Activated T-cell treated with anti-CD3 and anti-CD28 coated beads for 24 hours (primary cell): ENCODE data around the gene SCAMP2.
"Not testable (repeated sequence)": the region's sequence is repeated elsewhere in the genome, so short reads cannot be mapped to it uniquely, and the experiment has no call there.

Experiments used
- DNase-seq: peaks from one replicate; pipeline ENCODE4 v3.0.0-alpha.2; 2020; ENCODE audit warnings: low read depth

The SCAMP2 gene

DNA sequence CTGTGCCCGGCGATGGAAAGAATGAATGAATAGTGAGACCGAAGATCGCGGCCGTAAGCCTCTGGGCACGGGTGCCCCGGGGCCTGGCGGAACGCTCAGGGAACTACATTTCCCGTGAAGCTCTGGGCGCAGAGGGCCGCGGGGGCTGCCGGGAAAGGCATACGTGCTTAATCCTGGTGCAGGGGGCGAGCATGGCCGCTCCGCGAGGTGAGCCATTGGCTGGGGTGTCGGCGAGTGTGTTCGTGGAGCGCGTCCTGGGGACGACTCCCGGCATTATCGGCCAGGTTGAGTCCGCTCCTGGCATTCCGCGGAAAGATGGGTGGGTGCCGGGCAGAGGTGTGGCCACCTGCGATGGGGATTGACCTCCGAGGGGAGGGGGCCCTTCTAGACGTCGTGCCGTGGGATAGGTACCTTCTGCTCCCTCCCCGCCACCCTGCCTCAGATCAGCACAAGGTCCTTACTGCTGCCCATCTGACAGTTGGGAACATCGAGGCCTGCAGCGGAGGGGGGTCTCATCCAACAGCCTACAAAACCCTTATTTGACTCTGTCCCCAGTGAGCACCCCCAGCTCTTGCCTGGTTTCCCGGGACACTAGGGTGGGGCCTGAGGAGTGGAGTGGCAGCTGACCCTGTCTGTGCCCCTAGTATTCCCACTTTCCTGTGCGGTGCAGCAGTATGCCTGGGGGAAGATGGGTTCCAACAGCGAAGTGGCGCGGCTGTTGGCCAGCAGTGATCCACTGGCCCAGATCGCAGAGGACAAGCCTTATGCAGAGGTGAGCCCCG is 16.9 kb upstream of the SCAMP2 start, which contains the start of gene MPI:
MPI (plus strand) TSS at position 160 of the 782 bp plus-strand sequence; CDS start at position 192, 32 bp downstream.
- peak; percentile 84 for DNase-seq

DNA sequence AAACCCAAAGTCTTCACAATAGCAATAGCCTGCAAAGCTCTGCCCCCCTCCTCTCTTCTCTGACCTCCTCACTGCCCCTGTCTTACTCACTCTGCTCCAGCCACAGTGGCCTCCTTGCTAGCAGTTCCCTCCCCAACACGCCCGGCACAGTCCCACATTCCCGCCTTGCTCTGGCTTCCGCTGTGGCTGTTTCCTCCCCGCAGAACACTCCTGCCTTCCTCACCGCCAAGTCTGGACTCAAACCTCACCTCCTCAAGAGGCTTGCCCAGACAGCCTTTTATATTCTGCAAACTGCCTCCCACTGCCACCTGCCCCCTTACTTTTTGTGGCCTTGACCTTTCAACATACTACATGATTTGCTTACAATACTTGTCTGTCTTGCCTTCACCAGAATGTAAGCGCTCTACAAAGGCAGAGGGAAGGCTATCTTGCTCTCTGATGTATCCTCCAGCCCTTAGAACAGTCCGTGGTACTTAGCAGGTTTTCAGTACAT is 16.3 kb upstream of the SCAMP2 start:
- no peak for DNase-seq

DNA sequence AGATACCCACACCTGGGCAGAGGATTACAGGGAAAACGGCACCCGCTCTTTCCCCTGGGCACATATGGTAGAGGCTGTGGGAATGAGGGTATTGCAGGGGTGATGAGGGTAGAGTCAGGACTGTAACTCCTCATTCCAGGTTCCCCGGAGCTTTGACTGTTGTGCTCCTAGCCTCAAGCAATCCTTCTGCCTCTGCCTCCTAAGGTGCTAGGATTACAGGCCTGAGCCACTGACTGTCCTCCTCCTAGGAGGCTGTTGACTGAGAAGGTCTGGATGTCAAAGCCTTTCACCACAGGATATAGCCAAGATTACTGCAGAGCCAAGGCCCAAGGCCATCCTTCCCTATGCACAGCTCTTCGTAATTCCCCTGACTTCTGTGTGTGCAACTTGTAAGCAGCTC is 15.6 kb upstream of the SCAMP2 start:
- no peak for DNase-seq

DNA sequence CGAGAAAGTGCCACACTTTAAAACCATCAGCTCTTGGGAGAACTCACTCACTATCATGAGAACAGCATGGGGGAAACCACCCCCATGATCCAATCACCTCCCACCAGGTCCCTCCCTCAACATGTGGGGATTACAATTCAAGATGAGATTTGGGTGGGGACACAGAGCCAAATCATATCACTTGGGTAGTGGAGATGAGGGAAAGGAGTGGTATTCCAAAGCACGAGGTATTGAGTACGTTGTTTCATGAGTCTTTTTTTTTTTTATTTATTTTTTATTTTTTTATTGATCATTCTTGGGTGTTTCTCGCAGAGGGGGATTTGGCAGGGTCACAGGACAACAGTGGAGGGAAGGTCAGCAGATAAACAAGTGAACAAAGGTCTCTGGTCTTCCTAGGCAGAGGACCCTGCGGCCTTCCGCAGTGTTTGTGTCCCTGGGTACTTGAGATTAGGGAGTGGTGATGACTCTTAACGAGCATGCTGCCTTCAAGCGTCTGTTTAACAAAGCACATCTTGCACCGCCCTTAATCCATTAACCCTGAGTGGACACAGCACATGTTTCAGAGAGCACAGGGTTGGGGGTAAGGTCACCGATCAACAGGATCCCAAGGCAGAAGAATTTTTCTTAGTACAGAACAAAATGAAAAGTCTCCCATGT is 14.5 kb upstream of the SCAMP2 start:
- DNase-seq = not testable (repeated sequence)

DNA sequence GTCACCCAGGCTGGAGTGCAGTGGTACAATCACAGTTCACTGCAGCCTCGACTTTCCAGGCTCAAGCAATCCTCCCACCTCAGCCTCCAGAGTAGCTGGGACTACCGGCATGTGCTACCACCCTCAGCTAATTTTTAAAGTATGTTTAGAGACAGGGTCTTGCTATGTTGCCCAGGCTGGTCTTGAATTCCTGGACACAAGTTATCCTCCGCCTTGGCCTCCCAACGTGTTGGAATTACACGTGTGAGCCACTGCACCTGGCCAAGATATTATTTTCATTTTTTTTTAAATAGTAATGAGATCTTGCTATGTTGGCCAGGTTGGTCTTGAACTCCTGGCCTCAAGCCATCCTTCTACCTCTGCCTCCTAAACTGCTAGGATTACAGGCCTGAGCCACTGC is 12.3 kb upstream of the SCAMP2 start:
- DNase-seq = no peak

DNA sequence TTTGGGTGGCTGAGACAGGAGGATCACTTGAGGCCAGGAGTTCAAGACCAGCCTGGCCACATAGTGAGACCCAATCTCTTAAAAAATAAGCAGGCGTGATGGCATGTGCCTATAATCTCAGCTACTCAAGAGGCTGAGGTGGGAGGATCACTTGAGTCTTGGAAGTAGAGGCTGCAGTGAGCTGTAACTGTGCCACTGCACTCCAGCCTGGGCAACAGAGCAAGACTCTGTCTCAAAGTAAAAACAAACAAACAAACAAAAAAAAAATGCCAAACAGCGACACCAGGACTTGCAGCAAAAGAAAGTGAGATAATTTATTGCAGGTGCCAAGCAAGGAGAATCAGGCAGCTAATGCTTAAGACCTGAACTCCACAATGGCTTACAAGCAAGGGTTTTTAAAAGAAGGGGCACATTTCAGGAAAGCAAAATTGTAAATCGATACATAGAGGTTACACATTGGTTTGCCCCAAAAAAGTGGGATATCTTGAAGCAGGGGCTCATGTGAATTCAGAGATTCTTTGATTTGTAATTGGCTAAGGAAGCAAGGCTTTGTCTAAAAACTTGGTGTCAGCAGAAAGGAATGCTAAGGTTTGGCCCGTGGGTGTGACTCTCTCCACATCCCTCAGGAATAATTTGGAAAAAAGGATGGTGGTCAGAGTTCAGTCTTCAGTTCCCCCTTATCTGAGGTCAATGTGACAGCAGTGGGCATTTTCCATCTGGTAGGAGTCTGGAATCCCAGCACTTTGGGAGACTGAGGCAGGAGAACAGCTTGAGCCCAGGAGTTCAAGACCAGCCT is 11.5 kb upstream of the SCAMP2 start:
- no peak for DNase-seq

DNA sequence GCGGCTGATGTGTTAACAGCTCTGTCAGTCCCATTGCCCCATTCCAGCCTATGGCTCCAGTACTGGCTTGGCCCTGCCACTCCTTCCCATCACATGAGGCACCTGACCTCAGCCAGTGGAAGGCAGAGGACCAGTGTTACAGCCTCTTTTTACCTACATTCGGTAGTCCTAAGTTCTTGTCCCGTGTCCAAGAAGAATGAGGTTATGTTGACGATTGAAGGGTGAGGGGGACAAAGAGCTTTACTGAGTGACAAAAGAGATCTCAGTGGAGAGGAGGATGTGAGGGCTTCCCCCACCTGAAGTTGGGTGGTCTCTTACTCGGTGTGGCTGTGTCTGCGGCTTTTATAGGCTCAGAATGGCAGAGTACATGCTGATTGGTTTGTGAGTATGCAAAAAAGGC is 9.4 kb upstream of the SCAMP2 start:
- no peak for DNase-seq

DNA sequence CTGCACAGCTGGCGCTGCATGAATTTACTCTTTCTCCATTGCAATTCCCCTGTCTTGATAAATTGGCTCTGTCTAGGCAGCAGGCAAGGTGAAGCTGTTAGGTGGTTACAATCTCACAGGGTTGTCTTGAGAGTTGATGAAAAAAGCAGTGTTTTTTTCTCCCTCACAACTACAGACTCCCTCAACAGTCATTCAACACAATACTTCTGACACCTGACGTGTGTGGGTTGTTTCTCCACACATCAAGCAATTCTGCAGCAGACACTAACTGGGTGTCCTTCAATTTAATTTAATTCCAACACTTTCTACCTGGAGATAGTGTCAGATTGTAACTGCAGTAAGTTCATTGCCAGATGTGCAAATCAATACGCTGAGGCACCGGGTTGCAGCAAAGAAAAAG is 5.1 kb upstream of the SCAMP2 start:
- DNase-seq = no peak

DNA sequence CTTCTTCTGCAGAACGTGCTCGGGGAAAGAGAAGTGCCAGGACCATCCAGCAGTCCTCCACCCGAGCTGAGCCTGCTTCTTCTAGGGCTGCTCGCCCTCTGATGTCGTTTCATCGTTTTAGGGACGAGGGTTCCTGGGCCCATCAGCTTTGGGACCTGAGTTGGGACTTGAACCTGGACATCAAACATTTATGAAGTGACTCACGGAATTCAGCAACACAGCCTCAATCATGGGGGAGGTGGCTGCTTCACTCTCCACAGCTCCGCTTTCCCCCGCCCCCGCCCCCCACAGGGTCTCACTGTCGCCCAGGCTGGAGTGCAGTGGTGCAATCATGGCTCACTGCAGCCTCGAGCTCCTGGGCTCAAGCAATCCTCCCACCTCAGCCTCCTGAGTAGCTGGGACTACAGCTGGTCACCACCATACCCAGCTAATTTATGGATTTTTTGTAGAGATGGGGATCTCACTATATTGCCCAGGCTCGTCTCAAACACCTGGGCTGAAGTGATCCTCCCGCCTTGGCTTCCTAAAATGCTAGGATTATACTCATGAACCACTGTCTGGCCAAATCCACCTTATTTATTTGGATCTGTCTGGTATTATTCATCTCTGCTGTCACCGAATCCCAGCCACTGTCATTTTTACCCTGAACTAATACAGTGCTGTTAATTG is 725 bp upstream of the SCAMP2 start:
- no peak for DNase-seq

DNA sequence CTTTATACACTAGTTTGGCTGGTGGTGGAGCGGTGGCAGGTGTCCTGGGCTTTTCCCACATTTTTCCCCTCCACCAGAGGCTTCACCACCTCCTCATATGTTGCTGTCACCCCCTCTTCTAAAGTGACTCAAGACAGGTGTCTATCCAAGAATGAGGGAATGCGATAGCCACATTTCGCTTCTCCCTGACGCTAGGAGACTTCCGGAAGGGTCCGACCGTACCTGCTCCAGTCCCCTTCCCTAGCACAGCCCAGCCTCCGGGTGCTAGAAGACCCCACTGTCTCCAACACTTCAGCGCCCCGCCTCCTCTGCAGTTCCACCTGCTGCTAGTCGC is 496 bp downstream of the SCAMP2 start:
- no peak for DNase-seq

DNA sequence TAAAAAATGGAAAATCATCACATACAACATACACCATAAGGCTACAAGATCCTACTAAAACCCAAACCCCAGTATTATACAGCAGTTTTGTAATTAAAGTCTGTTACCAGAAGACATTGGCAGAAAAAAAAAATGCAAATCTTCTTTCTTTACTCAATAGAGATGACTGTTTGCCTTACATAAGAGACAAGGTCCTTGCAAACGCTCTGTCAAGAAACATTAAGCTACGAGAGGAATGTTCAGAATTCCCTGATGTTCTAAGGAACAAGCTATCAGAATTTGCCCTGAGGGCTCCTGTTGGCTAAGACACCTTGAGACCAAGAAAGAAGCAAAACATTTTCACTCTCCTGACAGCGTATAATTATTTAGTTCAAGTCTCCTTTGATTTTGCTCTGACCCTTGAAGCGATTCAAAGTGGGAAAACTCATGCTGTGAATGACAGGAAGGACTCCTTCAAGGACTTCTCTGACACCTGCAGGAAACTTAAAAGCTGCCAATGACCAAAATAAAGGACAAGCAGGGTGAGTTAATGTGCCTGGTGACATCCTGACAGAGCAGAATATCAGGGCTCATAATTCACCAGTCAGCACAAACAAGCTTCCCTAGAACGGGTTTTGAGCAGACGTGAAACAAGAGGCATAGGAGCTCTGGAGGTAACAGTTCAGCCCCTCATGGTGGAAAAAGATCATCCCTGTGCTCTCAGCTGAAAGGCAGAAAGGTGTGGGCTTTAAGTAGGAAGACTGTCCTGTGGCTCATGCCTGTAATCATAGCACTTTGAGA is 2.5 kb downstream of the SCAMP2 start:
- DNase-seq = no peak

DNA sequence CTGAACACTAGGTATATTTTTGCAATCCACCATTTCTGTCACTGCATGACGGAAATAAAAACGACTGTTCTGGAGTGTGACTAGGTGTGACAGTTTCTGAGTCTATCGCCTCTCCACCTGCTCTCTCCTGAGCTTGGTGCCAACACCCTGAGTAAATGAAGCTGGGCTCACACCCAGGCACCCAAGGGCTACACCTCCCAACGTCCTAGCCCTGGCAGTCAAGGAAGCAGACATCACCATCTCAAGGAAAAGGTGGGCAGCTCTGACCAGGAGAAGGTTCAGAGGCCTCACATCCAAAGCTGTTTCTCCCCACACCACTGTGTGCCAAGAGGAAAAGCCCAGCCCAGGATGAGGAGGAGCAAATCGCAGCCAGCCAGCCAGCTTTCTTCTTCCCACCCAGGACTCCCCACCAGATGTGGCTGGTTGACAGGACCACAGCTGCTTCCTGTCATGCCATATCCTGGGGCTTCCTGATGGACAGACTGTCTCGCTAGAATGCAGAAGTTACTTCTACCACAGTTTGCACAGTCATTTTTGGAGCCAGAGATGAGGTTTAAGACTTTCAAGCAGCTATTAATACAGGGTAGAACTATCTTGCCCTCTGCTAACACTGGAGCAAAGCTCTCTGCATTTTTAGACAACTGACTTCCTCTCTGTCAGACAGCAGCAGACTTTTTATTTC is 3.3 kb downstream of the SCAMP2 start:
- DNase-seq = no peak

DNA sequence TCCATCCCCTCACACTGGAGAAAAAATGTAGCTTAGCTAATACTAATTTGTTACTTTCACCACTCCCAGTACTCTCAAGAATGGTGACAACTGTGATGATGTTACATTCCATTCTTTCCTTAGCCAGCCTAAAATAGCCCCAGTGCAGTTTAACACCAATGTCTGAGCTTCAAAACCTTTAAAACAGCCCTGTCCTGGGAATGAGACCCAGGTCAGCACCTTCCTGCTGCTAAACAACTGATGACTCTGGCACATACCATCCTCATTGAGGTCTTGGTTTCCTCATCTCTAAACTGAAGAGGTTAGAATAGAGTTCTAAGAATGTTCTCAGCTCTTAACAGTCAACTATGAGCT is 3.8 kb downstream of the SCAMP2 start:
- DNase-seq = no peak

DNA sequence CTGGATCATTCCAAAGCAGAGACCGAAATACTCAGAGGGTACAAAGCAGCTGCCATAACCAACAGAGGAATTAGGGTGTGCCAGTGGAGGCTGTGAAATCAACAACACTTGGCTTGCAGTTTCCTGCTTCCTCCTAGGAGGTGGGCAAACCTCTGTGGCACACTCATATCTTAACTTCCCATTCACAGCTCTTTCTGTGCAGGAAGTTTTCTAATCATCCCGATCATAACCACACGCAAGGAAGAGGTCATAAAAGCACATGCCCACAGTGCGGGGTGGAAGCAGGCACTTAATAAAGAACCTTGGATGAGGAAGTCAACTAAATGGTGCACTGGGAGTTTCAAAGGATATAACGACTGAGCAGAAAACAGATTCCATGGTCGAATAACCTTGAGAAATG is 5.1 kb downstream of the SCAMP2 start:
- no peak for DNase-seq

DNA sequence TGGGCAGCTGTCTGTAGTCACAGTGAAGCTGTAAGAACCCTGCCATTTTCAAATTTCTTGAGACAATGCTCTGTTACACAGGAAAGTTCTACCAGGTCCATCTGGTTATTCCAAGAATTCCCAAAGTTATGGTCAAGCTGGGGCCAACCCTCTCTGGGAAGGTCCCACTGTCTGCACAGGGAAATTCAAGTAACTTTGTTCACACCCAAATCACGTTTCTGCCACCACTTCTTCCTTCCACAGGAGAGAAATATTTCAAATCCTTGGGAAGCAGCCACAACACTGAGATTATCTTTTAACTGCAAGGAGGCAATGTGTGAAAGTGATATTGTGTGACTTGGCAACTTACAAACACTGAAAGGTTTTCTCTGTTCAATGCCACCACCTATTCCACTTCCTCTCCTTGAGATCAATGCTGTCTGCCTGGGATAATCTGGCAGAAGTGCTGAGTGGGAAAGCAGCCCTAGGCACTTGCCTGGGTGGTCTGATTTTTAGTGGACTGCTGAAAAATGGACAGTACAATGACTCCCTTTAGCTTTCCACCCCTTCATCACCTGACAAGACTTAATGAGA is 5.6 kb downstream of the SCAMP2 start:
- DNase-seq = no peak

DNA sequence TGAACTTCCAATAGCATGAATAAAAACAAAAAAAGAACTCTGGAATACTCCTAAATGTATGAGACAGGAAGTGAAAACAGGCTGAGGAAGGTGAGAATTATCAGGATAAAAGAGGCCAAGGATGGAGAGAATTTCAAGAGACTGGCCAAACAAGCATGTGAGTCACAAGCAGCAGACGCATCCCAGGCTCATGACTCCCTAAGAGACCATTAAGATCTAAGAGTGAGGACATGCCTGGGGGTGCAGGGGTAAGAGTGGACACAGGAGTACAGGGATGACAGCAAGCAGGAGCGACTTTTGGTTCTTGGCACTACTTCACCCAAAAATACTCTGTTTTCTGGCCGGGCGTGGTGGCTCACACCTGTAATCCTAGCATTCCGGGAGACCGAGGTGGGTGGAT is 7.1 kb downstream of the SCAMP2 start:
- no peak for DNase-seq

DNA sequence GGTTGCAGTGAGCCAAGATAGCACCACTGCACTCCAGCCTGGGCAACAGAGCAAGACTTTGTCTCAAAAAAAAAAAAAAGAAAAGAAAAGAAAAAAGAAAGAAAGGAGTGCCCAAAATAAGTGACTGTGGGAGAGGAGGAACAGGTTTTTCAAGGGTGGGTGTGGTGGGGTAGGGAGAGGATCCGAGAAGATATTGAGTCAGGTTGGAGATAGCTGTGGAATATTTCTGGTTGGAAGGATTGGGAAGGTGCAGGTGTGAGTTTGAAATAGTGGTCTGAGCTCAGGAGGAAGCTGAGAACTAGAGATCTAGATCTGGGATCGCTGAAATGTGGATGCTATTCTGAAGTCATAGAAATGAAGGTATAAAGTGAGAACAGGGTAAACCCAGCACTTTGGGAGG is 7.8 kb downstream of the SCAMP2 start:
- no peak for DNase-seq

DNA sequence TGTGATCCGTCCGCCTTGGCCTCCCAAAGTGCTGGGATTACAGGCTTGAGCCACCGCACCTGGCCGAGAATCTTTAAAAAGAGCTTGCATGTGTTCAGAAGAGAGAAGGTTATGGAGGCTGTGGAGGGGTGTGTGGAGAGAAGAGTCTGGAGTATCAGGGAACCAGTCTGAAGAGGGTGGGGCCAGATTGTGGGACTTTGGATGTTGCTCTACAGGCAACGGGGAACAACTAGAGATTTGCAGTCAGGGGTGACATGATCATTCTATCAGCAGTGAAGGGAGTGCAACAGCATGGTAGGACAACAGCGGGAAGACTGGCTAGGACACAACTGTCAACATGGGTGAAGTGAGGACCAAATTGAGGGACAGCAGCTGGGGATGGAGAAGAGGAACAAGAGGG is 8.9 kb downstream of the SCAMP2 start:
- no peak for DNase-seq

DNA sequence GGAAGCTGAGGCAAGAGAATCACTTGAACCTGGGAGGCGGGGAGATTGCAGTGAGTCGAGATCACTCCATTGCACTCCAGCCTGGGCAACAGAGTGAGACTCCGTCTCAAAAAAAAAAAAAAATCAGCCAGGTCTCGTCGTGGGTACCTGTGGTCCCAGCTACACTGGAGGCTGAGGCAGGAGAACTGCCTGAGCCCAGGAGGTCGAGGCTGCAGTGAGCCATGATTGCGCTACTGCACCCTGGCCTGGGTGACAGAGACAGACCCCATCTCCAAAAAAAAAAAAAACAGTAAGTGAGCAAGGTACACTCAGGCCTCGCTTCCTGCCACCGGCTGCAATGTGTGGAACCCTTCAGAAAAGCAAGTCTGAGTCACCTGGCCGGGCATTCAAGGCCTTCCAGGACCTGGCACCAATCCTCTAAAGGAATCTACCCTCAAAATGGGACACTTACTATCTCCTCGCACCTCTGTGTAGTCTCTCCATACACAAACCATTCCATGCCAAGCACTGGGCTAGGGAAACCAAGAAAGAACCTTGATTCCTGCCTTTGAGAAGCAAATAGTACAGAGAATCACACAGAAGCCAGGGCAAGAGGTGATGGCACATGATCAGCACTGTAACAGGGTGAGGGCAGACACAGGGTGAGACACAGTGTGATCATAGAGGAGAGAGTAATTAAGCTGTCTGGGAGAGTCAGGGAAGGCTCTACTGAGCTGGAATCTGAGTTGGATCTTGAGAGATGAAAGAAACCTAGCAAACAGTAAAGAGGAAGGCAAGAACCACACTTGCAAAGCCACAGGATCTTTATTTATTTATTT is 9.7 kb downstream of the SCAMP2 start:
- DNase-seq = no peak

DNA sequence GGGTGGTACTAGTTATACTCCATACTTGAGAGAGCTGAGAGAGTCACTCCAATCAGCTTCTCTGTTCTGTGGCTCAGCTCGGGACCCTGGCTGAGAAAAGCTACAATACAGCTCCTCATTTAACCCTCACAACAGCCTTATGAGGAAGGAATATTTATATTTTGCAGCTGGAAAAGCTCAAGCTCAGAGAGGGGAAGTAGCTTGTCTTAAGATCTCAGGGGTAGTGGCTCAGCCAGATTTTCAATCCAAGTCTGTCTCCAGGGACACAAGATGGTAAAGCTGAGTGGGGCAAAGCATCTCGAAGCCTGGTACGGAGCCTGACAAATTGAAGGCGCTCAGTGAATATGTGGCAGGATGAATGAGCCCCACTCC is 14.8 kb downstream of the SCAMP2 start:
- DNase-seq = no peak
